PC-3 (cell line): ENCODE results near the gene MS4A14. TPM values are rescaled to one million over a fixed set of nuclear protein-coding genes. Genes with fewer than 3 reads are reported as not detected.

ENCODE experiments used
- ATAC-seq: fragments of 200-7000 bp; cut with Tn5 transposase; 2 replicates; pipeline ENCODE4 v1.9.1; 2020; ENCODE audit warnings: mild to moderate bottlenecking, moderate library complexity
- BruUV-seq: library from RNA; stranded (reverse); fragments of 400-500 nt; replicated peaks from 2 replicates; lab custom pipeline; 2021; lab: Mats Ljungman, UMichigan
- CTCF ChIA-PET: fragments of 300-600 bp; sonication (Branson Sonifier 250); formaldehyde crosslinking; loops from one replicate; lab custom pipeline; 2022; ENCODE audit warnings: antibody characterized with exemption; lab: Charles Lee
- POLR2A ChIA-PET: fragments of 300-600 bp; sonication (Branson Sonifier 250); formaldehyde crosslinking; loops from one replicate; lab custom pipeline; 2022; ENCODE audit warnings: antibody characterized with exemption; ENCODE audit not compliant: unreplicated experiment; lab: Charles Lee
- DNase-seq: peaks from one replicate; pipeline ENCODE4 v3.0.0-alpha.2; 2015
- H2AFZ ChIP-seq: fragments of 300-600 bp; sonication (generic); 2 replicates; pipeline ENCODE4 v1.6.0; 2016; ENCODE audit warnings: antibody characterized with exemption, low read length
- H3F3A ChIP-seq: fragments of 300-600 bp; sonication (generic); one replicate; pipeline ENCODE4 v1.6.0; 2017; ENCODE audit warnings: antibody characterized with exemption, low read length, control low read depth, mild to moderate bottlenecking; ENCODE audit not compliant: unreplicated experiment
- H3K27ac ChIP-seq: fragments of 300-600 bp; sonication (generic); 2 replicates; pipeline ENCODE4 v1.5.1; 2016; ENCODE audit warnings: mild to moderate bottlenecking, low read length
- H3K27me3 ChIP-seq: fragments of 300-600 bp; sonication (generic); 2 replicates; pipeline ENCODE4 v1.6.1; 2016; ENCODE audit warnings: low read length, mixed read lengths
- H3K36me3 ChIP-seq: fragments of 300-600 bp; sonication (generic); 2 replicates; pipeline ENCODE4 v1.6.1; 2016; ENCODE audit warnings: low read depth, mixed run types, low read length, mixed read lengths
- H3K4me1 ChIP-seq: fragments of 300-600 bp; sonication (generic); 2 replicates; pipeline ENCODE4 v1.5.1; 2016; ENCODE audit warnings: low read length; ENCODE audit not compliant: insufficient read depth
- H3K4me2 ChIP-seq: fragments of 300-600 bp; sonication (generic); 2 replicates; pipeline ENCODE4 v1.6.0; 2016; ENCODE audit warnings: low read length
- H3K4me3 ChIP-seq: fragments of 300-600 bp; sonication (generic); 2 replicates; pipeline ENCODE4 v1.5.1; 2016; ENCODE audit warnings: mild to moderate bottlenecking, low read length, mixed read lengths
- H3K79me2 ChIP-seq: fragments of 300-600 bp; sonication (generic); 2 replicates; pipeline ENCODE4 v1.6.1; 2017; ENCODE audit warnings: low read length, mixed read lengths
- H3K9ac ChIP-seq: fragments of 300-600 bp; sonication (generic); 2 replicates; pipeline ENCODE4 v1.6.0; 2016; ENCODE audit warnings: mild to moderate bottlenecking, low read length
- H3K9me2 ChIP-seq: fragments of 300-600 bp; sonication (generic); replicated peaks from 2 replicates; pipeline ENCODE4 v1.6.1; 2016; ENCODE audit warnings: mixed run types, low read length, mixed read lengths
- H3K9me3 ChIP-seq: fragments of 300-600 bp; sonication (generic); 2 replicates; pipeline ENCODE4 v1.6.1; 2016; ENCODE audit warnings: low read length, mixed read lengths
- H4K20me1 ChIP-seq: fragments of 300-600 bp; sonication (generic); 2 replicates; pipeline ENCODE4 v1.6.1; 2016; ENCODE audit warnings: low read length, mixed read lengths
- CTCF ChIP-seq: fragments of 300-600 bp; sonication (generic); conservative IDR thresholded peaks from 2 replicates; pipeline ENCODE4 v1.5.1; 2017; ENCODE audit warnings: antibody characterized with exemption, low read depth, mild to moderate bottlenecking, low read length
- EZH2 ChIP-seq: fragments of 300-600 bp; sonication (generic); IDR thresholded peaks from one replicate; pipeline ENCODE4 v1.6.1; 2017; ENCODE audit warnings: antibody characterized with exemption, mild to moderate bottlenecking, low read length; ENCODE audit not compliant: unreplicated experiment
- EZH2phosphoT487 ChIP-seq: fragments of 300-600 bp; sonication (generic); IDR thresholded peaks from 2 replicates; pipeline ENCODE4 v1.6.1; 2018; ENCODE audit warnings: mild to moderate bottlenecking, antibody characterized with exemption, low read length, borderline replicate concordance
- intact Hi-C: fragments of 100-400 bp; cut with micrococcal nuclease; formaldehyde crosslinking; loops from 2 replicates; pipeline ENCODE4 v1.9.0; 2023
- total RNA-seq: library from RNA; depleted of rRNA; stranded (reverse); fragments of >200 nt; gene quantifications from 2 replicates; pipeline ENCODE4 v1.2.3, GENCODE V29; 2014

Gene MS4A14
- total RNA-seq, 1 experiment from 2014 or later: 0.07 TPM

GRCh38 chr11:60389279-60389910 lies 6.9 kb upstream of the MS4A14 start:
- H3K27me3 ChIP-seq: peaks cover 18% of the 10 kb centered on the region; the same call in 1 of the 2 replicates
- H3K9me2 ChIP-seq: no peaks in the 10 kb centered on the region
- no peaks in the 10 kb centered on the region for H3K9me3 ChIP-seq
- CTCF ChIA-PET: no interaction called here
- no peak overlapping the region for H3K27ac ChIP-seq
- no peak overlapping the region for H3K4me2 ChIP-seq
- no peaks in the 10 kb centered on the region for H3K79me2 ChIP-seq
- DNase-seq (no peak), ATAC-seq (no peak)
- intact Hi-C loops: no loop called here
- no peaks in the 10 kb centered on the region for H3K36me3 ChIP-seq
- TF ChIP-seq CTCF: no peak
- TF ChIP-seq EZH2: no peak
- TF ChIP-seq EZH2phosphoT487: no peak
- no peaks in the 10 kb centered on the region for H3K4me1 ChIP-seq
- no TSS peak for BruUV-seq
- POLR2A ChIA-PET: no interaction called here
- no peak overlapping the region for H2AFZ ChIP-seq
- H3K4me3 ChIP-seq: no peak overlapping the region
- H3K9ac ChIP-seq: no peak overlapping the region
- no peaks in the 10 kb centered on the region for H4K20me1 ChIP-seq
- no peaks in the 10 kb centered on the region for H3F3A ChIP-seq

- CTCF ChIA-PET: no interaction called here
- H4K20me1 ChIP-seq: no peaks in the 10 kb centered on the region
- H3F3A ChIP-seq: no peaks in the 10 kb centered on the region
- TF ChIP-seq EZH2: no peak
- TF ChIP-seq EZH2phosphoT487: no peak
- TF ChIP-seq CTCF: no peak
- H3K79me2 ChIP-seq: no peaks in the 10 kb centered on the region
- no peak overlapping the region for H3K27ac ChIP-seq
- no peaks in the 10 kb centered on the region for H3K4me1 ChIP-seq
- H3K9ac ChIP-seq: no peak overlapping the region
- H3K27me3 ChIP-seq: peaks cover 24% of the 10 kb centered on the region; the same call in 1 of the 2 replicates
- no peak for DNase-seq
- H3K4me3 ChIP-seq: no peak overlapping the region
- intact Hi-C loops: no loop called here
- no peak for ATAC-seq
- H3K9me3 ChIP-seq: no peaks in the 10 kb centered on the region
- no peak overlapping the region for H3K4me2 ChIP-seq
- H2AFZ ChIP-seq: no peak overlapping the region
- H3K36me3 ChIP-seq: no peaks in the 10 kb centered on the region
- BruUV-seq: no TSS peak
- no peaks in the 10 kb centered on the region for H3K9me2 ChIP-seq
- POLR2A ChIA-PET: no interaction called here
These were observed 5.8 kb upstream of the MS4A14 start for GRCh38 chr11:60390419-60390818.

- Histone ChIP-seq H3K9ac (no peak overlapping the region), H3K27me3 (peaks cover 29% of the 10 kb centered on the region; the same call in 1 of the 2 replicates), H2AFZ (no peak overlapping the region), H3K9me3 (no peaks in the 10 kb centered on the region), H3K4me1 (no peaks in the 10 kb centered on the region), H3K79me2 (no peaks in the 10 kb centered on the region), H3K4me2 (no peak overlapping the region), H4K20me1 (no peaks in the 10 kb centered on the region), H3K27ac (no peak overlapping the region), H3K4me3 (no peak overlapping the region), H3K36me3 (no peaks in the 10 kb centered on the region), H3F3A (no peaks in the 10 kb centered on the region), H3K9me2 (no peaks in the 10 kb centered on the region)
- CTCF ChIA-PET: no interaction called here
- intact Hi-C loops: no loop called here
- no peak for DNase-seq
- TF ChIP-seq EZH2phosphoT487: no peak
- TF ChIP-seq EZH2: no peak
- no peak for TF ChIP-seq CTCF
- POLR2A ChIA-PET: no interaction called here
- BruUV-seq: no TSS peak
- no peak for ATAC-seq
These were observed 3.9 kb upstream of the MS4A14 start for GRCh38 chr11:60392361-60392760.
